AG10803 (cell line): ENCODE measurements around the gene HYAL2.

ENCODE experiments used
- DNase-seq: peaks from one replicate; pipeline ENCODE4 v3.0.0; 2010; ENCODE audit warnings: low read depth
- H3K4me3 ChIP-seq: 2 replicates; pipeline ENCODE4 v1.5.1; 2011; ENCODE audit warnings: mild to moderate bottlenecking, low read length, control low read depth
- TF ChIP-seq, protein P1 (sequence below): conservative IDR thresholded peaks from 2 replicates; pipeline ENCODE4 v1.5.1; 2011; ENCODE audit warnings: mild to moderate bottlenecking, low read length, control low read depth, inconsistent platforms

The HYAL2 gene

DNA sequence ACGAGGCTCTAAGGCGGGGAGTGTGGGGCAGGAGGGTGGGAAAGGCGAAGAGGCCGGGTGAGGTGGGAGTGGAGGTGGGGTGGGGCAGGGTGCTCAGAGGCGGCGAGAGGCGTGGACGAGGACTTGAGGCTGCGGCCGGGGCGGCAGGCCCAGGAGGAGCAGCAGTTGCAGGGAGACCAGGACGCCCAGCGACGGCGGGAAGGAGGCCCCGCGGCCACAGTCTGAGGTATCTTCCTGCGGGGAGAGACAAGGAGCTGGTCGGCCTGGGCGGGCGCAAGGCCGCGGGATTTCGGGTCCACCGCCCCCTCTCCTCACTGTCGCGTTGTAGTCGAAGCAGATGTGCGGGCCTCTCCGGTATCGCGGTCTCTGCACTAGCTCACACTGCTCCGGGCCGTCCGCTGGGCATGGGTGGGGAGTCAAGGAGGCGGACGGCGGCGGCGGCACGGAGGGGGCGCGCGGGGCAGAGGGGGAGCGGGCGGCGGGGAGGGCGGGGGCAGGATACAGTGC is 42.1 kb upstream of the HYAL2 start:
- H3K4me3 ChIP-seq, result peak overlapping the region; percentile 56
- TF ChIP-seq, protein P1, sequence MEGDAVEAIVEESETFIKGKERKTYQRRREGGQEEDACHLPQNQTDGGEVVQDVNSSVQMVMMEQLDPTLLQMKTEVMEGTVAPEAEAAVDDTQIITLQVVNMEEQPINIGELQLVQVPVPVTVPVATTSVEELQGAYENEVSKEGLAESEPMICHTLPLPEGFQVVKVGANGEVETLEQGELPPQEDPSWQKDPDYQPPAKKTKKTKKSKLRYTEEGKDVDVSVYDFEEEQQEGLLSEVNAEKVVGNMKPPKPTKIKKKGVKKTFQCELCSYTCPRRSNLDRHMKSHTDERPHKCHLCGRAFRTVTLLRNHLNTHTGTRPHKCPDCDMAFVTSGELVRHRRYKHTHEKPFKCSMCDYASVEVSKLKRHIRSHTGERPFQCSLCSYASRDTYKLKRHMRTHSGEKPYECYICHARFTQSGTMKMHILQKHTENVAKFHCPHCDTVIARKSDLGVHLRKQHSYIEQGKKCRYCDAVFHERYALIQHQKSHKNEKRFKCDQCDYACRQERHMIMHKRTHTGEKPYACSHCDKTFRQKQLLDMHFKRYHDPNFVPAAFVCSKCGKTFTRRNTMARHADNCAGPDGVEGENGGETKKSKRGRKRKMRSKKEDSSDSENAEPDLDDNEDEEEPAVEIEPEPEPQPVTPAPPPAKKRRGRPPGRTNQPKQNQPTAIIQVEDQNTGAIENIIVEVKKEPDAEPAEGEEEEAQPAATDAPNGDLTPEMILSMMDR, result no peak
- DNase-seq, result peak; percentile 21

DNA sequence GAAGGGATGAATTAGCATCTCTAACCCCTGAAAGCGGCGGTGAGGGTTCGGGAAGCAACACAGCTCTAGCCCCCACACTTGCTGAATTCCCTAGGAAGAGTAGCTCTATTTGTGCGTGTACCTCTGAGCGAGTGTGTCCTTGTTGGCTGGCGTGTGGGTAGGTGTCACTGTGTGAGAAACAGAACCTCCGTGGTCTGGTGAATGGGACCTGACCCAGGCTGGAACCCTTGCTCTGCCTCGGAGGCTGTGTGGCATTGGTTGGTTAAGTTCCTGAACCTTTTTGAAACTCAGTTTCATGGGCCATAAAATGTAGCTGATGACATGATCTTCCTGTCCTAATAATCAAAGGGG is 37.2 kb upstream of the HYAL2 start:
- TF ChIP-seq, protein P1, result no peak
- no peak for DNase-seq
- peak overlapping the region; percentile 35 for H3K4me3 ChIP-seq

DNA sequence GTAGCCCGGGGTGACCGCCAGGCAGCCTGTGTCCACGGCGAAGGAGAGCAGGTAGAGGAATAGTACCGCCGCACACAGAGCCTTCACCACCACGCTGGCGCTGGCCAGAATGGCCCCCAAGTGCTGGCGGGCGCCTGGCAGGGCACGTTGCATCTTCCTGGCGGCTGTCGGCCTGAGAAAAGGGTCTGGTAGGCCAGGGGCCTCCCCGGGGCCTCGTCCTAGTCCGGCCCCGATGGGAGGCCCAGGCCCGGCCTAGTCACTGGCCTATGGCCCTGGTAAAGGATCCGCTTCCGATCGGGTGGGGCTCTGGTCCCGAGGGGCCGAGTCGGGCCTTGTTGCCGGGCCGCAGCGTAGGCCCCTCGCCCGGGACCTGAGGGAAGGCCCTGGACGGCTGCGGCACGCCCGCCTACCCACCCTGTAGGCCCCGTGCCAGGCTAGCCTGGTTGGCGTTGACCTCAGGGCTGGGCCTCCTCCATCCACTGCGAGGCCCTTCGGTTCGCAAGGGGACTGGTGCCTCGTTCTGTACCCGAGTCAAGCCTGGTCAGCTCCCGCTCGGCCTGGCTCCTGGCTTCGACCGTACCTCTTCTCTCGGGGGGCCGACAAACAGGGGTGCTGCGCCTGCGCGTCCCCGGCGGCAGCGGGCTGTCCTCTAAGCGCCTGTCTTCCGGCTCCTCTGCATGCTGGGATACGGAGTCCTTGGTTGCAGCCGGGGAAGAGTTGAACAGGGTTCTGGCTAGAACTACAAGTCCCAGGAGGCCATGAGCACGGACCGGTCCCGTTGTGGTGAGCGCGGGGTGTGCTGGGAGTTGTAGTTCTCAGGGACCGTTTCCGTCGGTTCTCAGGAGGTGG is 36.6 kb upstream of the HYAL2 start, which contains the start of gene TMEM115:
Gene TMEM115 (minus strand): TSS at position 611 of the 849 bp plus-strand sequence. CDS start 458 bp downstream, at position 153.
- TF ChIP-seq, protein P1, result no peak
- peak; percentile 99 for DNase-seq
- peak within 1 kb of the TSS; percentile 97 for H3K4me3 ChIP-seq

DNA sequence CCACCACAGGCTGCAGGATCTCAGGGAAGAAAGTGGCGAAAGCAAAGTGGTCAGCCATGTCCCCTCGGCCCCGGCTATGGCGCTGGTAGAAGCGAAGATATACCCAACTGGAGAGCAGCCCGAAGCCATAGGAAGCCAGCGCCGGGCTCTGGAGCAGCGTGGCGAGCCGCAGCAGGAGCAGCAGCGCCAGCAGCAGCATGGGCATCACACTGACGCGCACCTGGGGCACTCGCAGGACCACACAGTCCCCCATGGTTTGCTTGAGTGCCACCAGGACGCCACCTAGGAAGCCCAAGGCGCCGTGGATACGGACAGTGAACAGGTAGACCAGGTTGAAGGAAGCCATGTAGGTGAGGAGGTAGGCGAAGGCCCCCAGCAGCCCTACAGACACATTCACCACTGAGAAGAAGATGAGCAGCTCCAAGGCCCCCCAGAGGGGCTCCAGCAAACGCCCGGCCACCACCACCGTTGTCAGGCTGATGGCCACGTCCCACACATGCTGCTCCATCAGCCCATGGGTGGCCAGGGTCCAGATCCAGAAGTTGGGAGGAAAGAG is 35.9 kb upstream of the HYAL2 start:
- TF ChIP-seq, protein P1, result no peak
- no peak for DNase-seq
- H3K4me3 ChIP-seq, result peak overlapping the region; percentile 97

DNA sequence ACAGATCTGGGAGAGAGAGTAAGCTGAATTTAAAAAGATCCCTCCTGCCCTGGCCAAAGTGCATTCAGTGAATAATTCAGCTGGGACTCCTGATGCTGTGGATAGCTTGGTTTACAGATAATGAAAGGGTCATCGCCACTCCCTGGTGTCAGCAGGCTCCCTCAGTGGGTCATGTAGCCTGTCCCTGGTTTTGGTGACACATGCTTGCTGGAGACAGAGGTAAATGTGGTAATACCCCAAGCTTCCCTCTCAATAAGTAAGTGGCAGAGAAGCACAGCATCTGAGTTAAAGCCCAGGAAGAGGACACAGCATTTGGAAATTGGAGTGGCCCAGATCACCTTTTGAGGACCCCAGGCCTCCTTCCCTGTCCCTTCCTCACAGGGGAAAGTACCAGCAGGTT is 34.9 kb upstream of the HYAL2 start:
- TF ChIP-seq, protein P1, result no peak
- no peak for DNase-seq

DNA sequence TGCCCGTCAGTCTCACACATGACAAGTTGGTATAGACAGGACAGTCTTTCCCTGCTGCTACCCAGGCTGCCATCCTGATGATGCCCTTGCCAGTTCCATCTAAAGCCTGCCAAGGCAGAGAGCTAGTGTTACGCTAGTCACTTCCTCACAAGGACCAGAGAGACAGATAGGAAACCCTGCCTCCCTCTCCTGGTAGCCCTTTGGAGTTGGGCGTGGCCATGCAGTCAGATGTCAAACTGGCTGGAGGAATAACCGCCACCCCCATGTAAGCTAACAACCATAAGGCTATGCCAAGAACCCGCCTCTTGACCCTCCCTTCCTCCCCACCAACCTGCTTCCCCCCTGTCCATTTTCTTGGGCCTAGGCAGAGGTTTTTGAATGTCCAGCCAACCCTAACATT is 34.0 kb upstream of the HYAL2 start:
- H3K4me3 ChIP-seq, result peak overlapping the region; percentile 97
- TF ChIP-seq, protein P1, result no peak
- DNase-seq, result peak; percentile 36

More for the DNA sequence above, 34.9 kb upstream of the HYAL2 start:
- peak overlapping the region; percentile 97 for H3K4me3 ChIP-seq
